Sigmoid colon (tissue), 7 donors: Measurements from ENCODE around the gene COL9A3. TPM values are rescaled to one million over a fixed set of nuclear protein-coding genes. Genes with fewer than 3 reads are reported as not detected.

Experiments used
- DNase-seq: peaks from one replicate; pipeline ENCODE4 v3.0.0-alpha.2; 2019
- H3K27ac ChIP-seq, 4 donors: fragments of 200-600 bp; sonication (generic); one replicate each; pipeline ENCODE4 v1.5.1; 2016 to 2019; ENCODE audit warnings: mild to moderate bottlenecking in 1 of 4
- H3K27me3 ChIP-seq, 3 donors: fragments of 200-600 bp; sonication (generic); one replicate each; pipeline ENCODE4 v1.5.1; 2019; ENCODE audit warnings: mild to moderate bottlenecking in 1 of 3
- H3K36me3 ChIP-seq, 4 donors: fragments of 200-600 bp; sonication (generic); one replicate each; pipeline ENCODE4 v1.5.1; 2016 to 2019
- H3K4me1 ChIP-seq, 4 donors: fragments of 200-600 bp; sonication (generic); one replicate each; pipeline ENCODE4 v1.5.1; 2017 to 2019
- H3K4me3 ChIP-seq, 4 donors: fragments of 200-600 bp; sonication (generic); one replicate each; pipeline ENCODE4 v1.5.1; 2017 to 2019; ENCODE audit warnings: mild to moderate bottlenecking in 2 of 4, moderate library complexity in 1 of 4
- H3K9me3 ChIP-seq, 4 donors: fragments of 200-600 bp in 3 of 4; sonication (generic) in 3 of 4; one replicate each; pipeline versions ENCODE4 v1.5.1 to v1.6.1; 2013 to 2019
- EP300 ChIP-seq, 4 donors: sonication (generic); formaldehyde crosslinking; IDR thresholded peaks; one replicate each; pipeline ENCODE4 v1.6.1; 2017; ENCODE audit warnings: antibody characterized with exemption in 4 of 4
- POLR2A ChIP-seq, 2 donors: fragments of 450-650 bp; IDR thresholded peaks; one replicate each; pipeline ENCODE4 v1.6.1; 2016; ENCODE audit warnings: antibody characterized with exemption in 2 of 2, mild to moderate bottlenecking in 2 of 2, moderate library complexity in 2 of 2
- POLR2AphosphoS5 ChIP-seq, 4 donors: sonication (generic); formaldehyde crosslinking; IDR thresholded peaks; one replicate each; pipeline ENCODE4 v1.6.1; 2017; ENCODE audit warnings: antibody characterized with exemption in 4 of 4
- WGBS, 2 donors: extraction: QIAGEN DNeasy Blood & Tissue Kit; methylation state at CpG; one replicate each; pipeline ENCODE4 v1.1.7; 2013; 5-methylcytosine and 5-hydroxymethylcytosine counted together
- intact Hi-C: fragments of 100-400 bp; cut with DNase I; formaldehyde crosslinking; loops from one replicate; pipeline ENCODE4 v1.15.1; 2023
- polyA plus RNA-seq, 3 donors: library from polyadenylated mRNA; stranded (reverse); fragments of 200-250 nt; gene quantifications; one replicate each; pipeline ENCODE4 v1.2.3, GENCODE V29; 2013
- total RNA-seq, 4 donors: library from RNA; depleted of rRNA; stranded (reverse); fragments of >200 nt; gene quantifications; one replicate each; pipeline ENCODE4 v1.1.0, GENCODE V29; 2016
- TF ChIP-seq, protein P1 (sequence below), 4 experiments: fragments of 450-650 bp in 3 of 4; fragments of 200-600 bp in 1 of 4; IDR thresholded peaks; one replicate each; pipeline ENCODE4 v1.5.1; 2016 to 2019; ENCODE audit warnings: antibody characterized with exemption in 4 of 4, mild to moderate bottlenecking in 3 of 4, moderate library complexity in 2 of 4
- donor health status: healthy with polysubstance abuse.
- donor health status: Bipolar disorder and iron deficiency.
- donor health status: healthy.

COL9A3 gene
- total and polyA plus RNA-seq, 7 donors = 1.8 to 20.8 (median 5.8) TPM

- intact Hi-C loops = no loop called here
- Histone ChIP-seq H3K4me3 (no peak overlapping the region), H3K9me3 (no peaks in the 10 kb centered on the region), H3K36me3 (no peaks in the 10 kb centered on the region), H3K27me3 (no peaks in the 10 kb centered on the region), H3K27ac (no peak overlapping the region), H3K4me1 (peaks cover 3 to 21% (median 13%) of the 10 kb centered on the region in 4 donors)
- 91 to 93% methylated on average over 24 of the region's 24 CpGs for WGBS, 2 donors
- DNase-seq = no peak
- TF ChIP-seq EP300 (IDR thresholded peaks at IDR 0.05) (no peak), POLR2AphosphoS5 (IDR thresholded peaks at IDR 0.05) (no peak), POLR2A (IDR thresholded peaks at IDR 0.05) (no peak)
- TF ChIP-seq, protein P1, sequence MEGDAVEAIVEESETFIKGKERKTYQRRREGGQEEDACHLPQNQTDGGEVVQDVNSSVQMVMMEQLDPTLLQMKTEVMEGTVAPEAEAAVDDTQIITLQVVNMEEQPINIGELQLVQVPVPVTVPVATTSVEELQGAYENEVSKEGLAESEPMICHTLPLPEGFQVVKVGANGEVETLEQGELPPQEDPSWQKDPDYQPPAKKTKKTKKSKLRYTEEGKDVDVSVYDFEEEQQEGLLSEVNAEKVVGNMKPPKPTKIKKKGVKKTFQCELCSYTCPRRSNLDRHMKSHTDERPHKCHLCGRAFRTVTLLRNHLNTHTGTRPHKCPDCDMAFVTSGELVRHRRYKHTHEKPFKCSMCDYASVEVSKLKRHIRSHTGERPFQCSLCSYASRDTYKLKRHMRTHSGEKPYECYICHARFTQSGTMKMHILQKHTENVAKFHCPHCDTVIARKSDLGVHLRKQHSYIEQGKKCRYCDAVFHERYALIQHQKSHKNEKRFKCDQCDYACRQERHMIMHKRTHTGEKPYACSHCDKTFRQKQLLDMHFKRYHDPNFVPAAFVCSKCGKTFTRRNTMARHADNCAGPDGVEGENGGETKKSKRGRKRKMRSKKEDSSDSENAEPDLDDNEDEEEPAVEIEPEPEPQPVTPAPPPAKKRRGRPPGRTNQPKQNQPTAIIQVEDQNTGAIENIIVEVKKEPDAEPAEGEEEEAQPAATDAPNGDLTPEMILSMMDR (IDR thresholded peaks at IDR 0.05) = no peak
These were observed 9.9 kb downstream of the COL9A3 start for GRCh38 chr20:62826646-62827310.

DNA sequence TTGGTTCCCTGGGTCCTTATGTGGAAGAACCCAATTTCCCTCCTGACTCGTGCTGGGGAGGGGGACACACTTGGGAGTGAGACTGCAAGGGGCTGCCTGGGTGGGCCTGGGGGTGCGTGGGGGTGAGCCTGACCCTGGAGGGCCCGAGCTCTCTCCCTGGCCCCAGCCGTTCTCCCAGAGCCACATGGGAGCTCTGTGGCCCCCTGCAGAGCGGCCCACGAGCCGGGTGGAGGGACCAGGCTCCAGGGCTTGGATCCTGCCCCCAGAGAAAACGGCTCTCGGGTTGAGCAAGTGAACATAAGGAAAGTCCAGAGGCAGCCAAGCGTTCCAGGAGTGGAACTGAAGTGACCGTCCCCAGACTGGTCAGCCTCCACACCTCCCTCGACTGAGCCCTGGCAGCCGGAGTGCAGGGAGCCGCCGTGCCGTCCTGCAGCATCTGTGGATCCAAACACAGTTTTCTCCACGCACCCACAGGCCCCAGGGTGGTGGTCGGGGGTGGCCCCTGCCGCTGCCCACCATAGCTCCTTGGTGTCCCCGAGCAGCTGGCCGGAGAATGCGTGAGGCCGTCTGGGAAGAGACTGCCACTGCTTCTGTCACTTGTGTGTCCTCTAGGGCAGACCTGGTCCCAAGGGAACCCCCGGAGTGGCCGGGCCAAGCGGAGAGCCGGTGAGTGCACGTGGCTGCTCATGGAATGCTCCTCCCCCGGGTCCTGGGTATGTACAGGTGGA, 10.6 kb downstream of the COL9A3 start:
- H3K27ac ChIP-seq = no peak overlapping the region
- intact Hi-C loops = no loop called here
- H3K4me1 ChIP-seq = peaks cover 3 to 28% (median 20%) of the 10 kb centered on the region in 4 donors
- TF ChIP-seq, protein P1 (IDR thresholded peaks at IDR 0.05) = no peak
- no peak for TF ChIP-seq POLR2AphosphoS5 (IDR thresholded peaks at IDR 0.05)
- no peak for TF ChIP-seq EP300 (IDR thresholded peaks at IDR 0.05)
- TF ChIP-seq POLR2A (IDR thresholded peaks at IDR 0.05) = no peak
- 84 to 87% methylated on average over 29 of the region's 29 CpGs for WGBS, 2 donors
- no peak overlapping the region for H3K4me3 ChIP-seq
- H3K9me3 ChIP-seq = no peaks in the 10 kb centered on the region
- H3K36me3 ChIP-seq = no peaks in the 10 kb centered on the region
- DNase-seq = no peak
- no peaks in the 10 kb centered on the region for H3K27me3 ChIP-seq

GRCh38 chr20:62828051-62828450, 11.2 kb downstream of the COL9A3 start:
- no peak overlapping the region for H3K4me3 ChIP-seq
- 86 to 93% methylated on average over 9 of the region's 9 CpGs for WGBS, 2 donors
- no peaks in the 10 kb centered on the region for H3K36me3 ChIP-seq
- intact Hi-C loops = no loop called here
- H3K27me3 ChIP-seq = no peaks in the 10 kb centered on the region
- no peak overlapping the region for H3K27ac ChIP-seq
- H3K9me3 ChIP-seq = no peaks in the 10 kb centered on the region
- H3K4me1 ChIP-seq = peaks cover 3 to 34% (median 25%) of the 10 kb centered on the region in 4 donors
- TF ChIP-seq, protein P1 (IDR thresholded peaks at IDR 0.05) = no peak
- no peak for TF ChIP-seq POLR2A (IDR thresholded peaks at IDR 0.05)
- no peak for TF ChIP-seq POLR2AphosphoS5 (IDR thresholded peaks at IDR 0.05)
- no peak for TF ChIP-seq EP300 (IDR thresholded peaks at IDR 0.05)
- no peak for DNase-seq

GRCh38 chr20:62828511-62829230, 11.8 kb downstream of the COL9A3 start:
- no peaks in the 10 kb centered on the region for H3K36me3 ChIP-seq
- WGBS, 2 donors = 79 to 88% methylated on average over 29 of the region's 29 CpGs
- intact Hi-C loops = no loop called here
- TF ChIP-seq, protein P1 (IDR thresholded peaks at IDR 0.05) = no peak
- TF ChIP-seq POLR2AphosphoS5 (IDR thresholded peaks at IDR 0.05) (no peak), POLR2A (IDR thresholded peaks at IDR 0.05) (no peak), EP300 (IDR thresholded peaks at IDR 0.05) (no peak)
- H3K27me3 ChIP-seq = no peaks in the 10 kb centered on the region
- H3K27ac ChIP-seq = no peak overlapping the region
- no peak for DNase-seq
- no peak overlapping the region for H3K4me3 ChIP-seq
- H3K9me3 ChIP-seq = no peaks in the 10 kb centered on the region
- H3K4me1 ChIP-seq = peaks cover 3 to 35% (median 25%) of the 10 kb centered on the region in 4 donors
